A549 (cell line): ENCODE data around the gene METTL24. TPM values are rescaled to one million over a fixed set of nuclear protein-coding genes. Genes with fewer than 3 reads are reported as not detected.

Experiments used
- ATAC-seq, 2 experiments: fragments of 200-7000 bp in 1 of 2; fragments of >200 bp in 1 of 2; cut with Nextera tagmentation in 1 of 2; cut with Tn5 transposase in 1 of 2; 3 replicates each; pipeline versions ENCODE4 v1.8.0 to v1.9.1; 2018 to 2020; ENCODE audit warnings: mild to moderate bottlenecking in 1 of 2, moderate library complexity in 1 of 2
- CTCF ChIA-PET: fragments of 300-600 bp; sonication (Branson Sonifier 250); formaldehyde crosslinking; extraction: SDS; loops from one replicate; lab custom pipeline; 2021; ENCODE audit warnings: antibody characterized with exemption, inconsistent platforms; lab: Yijun Ruan, JAX
- POLR2A ChIA-PET: fragments of 350-600 bp; formaldehyde crosslinking; extraction: SDS; loops from one replicate; lab custom pipeline; 2021; ENCODE audit warnings: antibody characterized with exemption, inconsistent platforms; lab: Yijun Ruan, JAX
- DNase-seq, 2 experiments: peaks; one replicate each; pipeline versions ENCODE4 v3.0.0 to v3.0.0-alpha.2; 2011 to 2016; ENCODE audit warnings: low read depth in 1 of 2, low spot score in 1 of 2
- FAIRE-seq: peaks from 2 replicates; lab custom pipeline; 2011; peaks lifted over from hg19 to GRCh38; lab: Jason Lieb, UNC
- H3K27ac ChIP-seq, 2 experiments: fragments of >200 bp; sonication (Bioruptor Twin); formaldehyde crosslinking; 3 replicates each; pipeline ENCODE4 v1.5.1; 2016 to 2017
- H3K4me1 ChIP-seq: fragments of >200 bp; sonication (Bioruptor Twin); formaldehyde crosslinking; 3 replicates; pipeline ENCODE4 v1.6.1; 2016
- H3K4me2 ChIP-seq: fragments of >200 bp; sonication (Bioruptor Twin); formaldehyde crosslinking; 3 replicates; pipeline ENCODE4 v1.6.1; 2016
- H3K4me3 ChIP-seq: fragments of >200 bp; sonication (Bioruptor Twin); formaldehyde crosslinking; 3 replicates; pipeline ENCODE4 v1.5.1; 2016
- H3K9me3 ChIP-seq: fragments of >200 bp; sonication (Bioruptor Twin); formaldehyde crosslinking; 3 replicates; pipeline ENCODE4 v1.6.1; 2016
- BHLHE40 ChIP-seq: IDR thresholded peaks from 2 replicates; pipeline ENCODE4 v1.6.1; 2012; ENCODE audit warnings: low read depth, low read length, inconsistent platforms
- CEBPB ChIP-seq, 2 experiments: fragments of >200 bp in 1 of 2; sonication (Bioruptor Twin) in 1 of 2; formaldehyde crosslinking in 1 of 2; IDR thresholded peaks; 2 replicates each; pipeline ENCODE4 v1.6.1; 2012 to 2016
- CHD2 ChIP-seq: fragments of 150-350 bp; IDR thresholded peaks from 2 replicates; pipeline ENCODE4 v1.6.1; 2014; ENCODE audit warnings: low read length; ENCODE audit not compliant: partially characterized antibody
- CHD4 ChIP-seq: fragments of 200-600 bp; sonication (generic); IDR thresholded peaks from 2 replicates; pipeline ENCODE4 v1.6.1; 2016; ENCODE audit warnings: antibody characterized with exemption, mild to moderate bottlenecking, borderline replicate concordance
- EP300 ChIP-seq, 2 experiments: fragments of >200 bp; sonication (Bioruptor Twin); formaldehyde crosslinking; IDR thresholded peaks; 2 replicates in 1 of 2; 3 replicates in 1 of 2; pipeline ENCODE4 v1.6.1; 2016 to 2017
- FOSL2 ChIP-seq, 2 experiments: fragments of 450-650 bp in 1 of 2; fragments of >200 bp in 1 of 2; sonication (Bioruptor Twin) in 1 of 2; formaldehyde crosslinking; IDR thresholded peaks; 2 replicates each; pipeline versions ENCODE4 v1.5.0 to v1.6.1; 2016 to 2020; ENCODE audit warnings: mild to moderate bottlenecking in 1 of 2, moderate library complexity in 1 of 2
- HES2 ChIP-seq: fragments of >200 bp; sonication (Bioruptor Twin); formaldehyde crosslinking; IDR thresholded peaks from 2 replicates; pipeline ENCODE4 v1.6.1; 2016
- HOXA7 ChIP-seq: fragments of 250-450 bp; sonication (Bioruptor Pico); IDR thresholded peaks from 2 replicates; pipeline ENCODE4 v1.5.0; 2020; ENCODE audit warnings: mild to moderate bottlenecking, moderate library complexity
- HOXB13 ChIP-seq: fragments of 250-450 bp; sonication (Bioruptor Pico); IDR thresholded peaks from 2 replicates; pipeline ENCODE4 v1.5.0; 2020; ENCODE audit warnings: low read depth, mild to moderate bottlenecking, moderate library complexity
- JUN ChIP-seq, 2 experiments: fragments of >200 bp; sonication (Bioruptor Twin); formaldehyde crosslinking; IDR thresholded peaks; 2 replicates in 1 of 2; 3 replicates in 1 of 2; pipeline ENCODE4 v1.6.1; 2016 to 2017
- JUNB ChIP-seq: fragments of >200 bp; sonication (Bioruptor Twin); formaldehyde crosslinking; IDR thresholded peaks from 2 replicates; pipeline ENCODE4 v1.6.1; 2016
- KDM5A ChIP-seq: fragments of 200-600 bp; sonication (generic); IDR thresholded peaks from 2 replicates; pipeline ENCODE4 v1.6.1; 2016; ENCODE audit warnings: antibody characterized with exemption, mild to moderate bottlenecking
- MAFK ChIP-seq: fragments of 450-650 bp; IDR thresholded peaks from 2 replicates; pipeline ENCODE4 v1.6.1; 2014; ENCODE audit not compliant: partially characterized antibody
- MAZ ChIP-seq: fragments of 150-350 bp; IDR thresholded peaks from 2 replicates; pipeline ENCODE4 v1.6.1; 2014; ENCODE audit warnings: antibody characterized with exemption, low read depth, low read length, borderline replicate concordance
- MYC ChIP-seq: IDR thresholded peaks from 2 replicates; pipeline ENCODE4 v1.6.1; 2012; ENCODE audit warnings: mild to moderate bottlenecking, inconsistent platforms, low read length, improper control_type of control experiment, borderline replicate concordance
- NR3C1 ChIP-seq: fragments of >200 bp; sonication (Bioruptor Twin); formaldehyde crosslinking; IDR thresholded peaks from 3 replicates; pipeline ENCODE4 v1.6.1; 2017
- POLR2A ChIP-seq: IDR thresholded peaks from 2 replicates; pipeline ENCODE4 v1.6.1; 2012; ENCODE audit warnings: mild to moderate bottlenecking, low read length
- POLR2AphosphoS2 ChIP-seq: conservative IDR thresholded peaks from 2 replicates; pipeline ENCODE4 v1.6.1; 2012; ENCODE audit warnings: low read length, improper control_type of control experiment, inconsistent platforms
- RAD21 ChIP-seq, 2 experiments: fragments of >200 bp in 1 of 2; sonication (Bioruptor Twin) in 1 of 2; formaldehyde crosslinking in 1 of 2; IDR thresholded peaks in 1 of 2; conservative IDR thresholded peaks in 1 of 2; 2 replicates in 1 of 2; 3 replicates in 1 of 2; pipeline ENCODE4 v1.6.1; 2012 to 2018; ENCODE audit warnings: inconsistent platforms in 1 of 2
- RARB ChIP-seq: fragments of 250-450 bp; sonication (Bioruptor Pico); IDR thresholded peaks from 2 replicates; pipeline ENCODE4 v1.8.0; 2021; ENCODE audit warnings: mild to moderate bottlenecking, moderate library complexity
- SMC3 ChIP-seq: fragments of >200 bp; sonication (Bioruptor Twin); formaldehyde crosslinking; IDR thresholded peaks from 3 replicates; pipeline ENCODE4 v1.6.1; 2018; ENCODE audit warnings: inconsistent platforms
- TP53 ChIP-seq: fragments of 250-450 bp; sonication (Bioruptor Pico); IDR thresholded peaks from 2 replicates; pipeline ENCODE4 v1.5.0; 2021; ENCODE audit warnings: mild to moderate bottlenecking, moderate library complexity
- USF2 ChIP-seq: fragments of 450-650 bp; IDR thresholded peaks from 2 replicates; pipeline ENCODE4 v1.6.1; 2014; ENCODE audit warnings: antibody characterized with exemption
- ZFP36 ChIP-seq: fragments of 450-650 bp; IDR thresholded peaks from 2 replicates; pipeline ENCODE4 v1.6.1; 2014; ENCODE audit warnings: borderline replicate concordance; ENCODE audit not compliant: partially characterized antibody
- WGBS: methylation state at CpG from one replicate; pipeline ENCODE4 v1.1.6; 2017; ENCODE audit errors: missing lambda C conversion rate; 5-methylcytosine and 5-hydroxymethylcytosine counted together
- polyA plus RNA-seq, 4 experiments: library from polyadenylated mRNA; depleted of rRNA in 3 of 4; stranded (reverse); fragments of >200 nt; fragmentation: RNase III in 1 of 4; extraction: RNeasy Plus Mini Kit Qiagen cat#74134 plus additional on column Dnase treatment in 1 of 4; gene quantifications; 2 replicates in 3 of 4; 3 replicates in 1 of 4; pipeline ENCODE4 v1.2.3, GENCODE V29; 2011 to 2017
- TF ChIP-seq, protein P1 (sequence below): fragments of 150-350 bp; IDR thresholded peaks from 2 replicates; pipeline ENCODE4 v1.6.1; 2014; ENCODE audit warnings: low read depth, mild to moderate bottlenecking, low read length
- TF ChIP-seq, protein P2 (sequence below): IDR thresholded peaks from 2 replicates; pipeline ENCODE4 v1.6.1; 2012
- TF ChIP-seq, protein P3 (sequence below): fragments of >200 bp; sonication (Bioruptor Twin); formaldehyde crosslinking; IDR thresholded peaks from 3 replicates; pipeline ENCODE4 v1.6.1; 2016

METTL24 gene
- polyA plus RNA-seq, 2 of the 4 experiments (the other 2 are of a cell fraction) = not detected

GRCh38 chr6:110298411-110298810 lies 59.7 kb downstream of the METTL24 start:
- ChIA-PET POLR2A (no interaction called here), CTCF (no interaction called here)
- no peak for TF ChIP-seq TP53 (CRISPR knock-in tag)
- TF ChIP-seq HOXA7 (CRISPR knock-in tag) = no peak
- TF ChIP-seq KDM5A = no peak
- TF ChIP-seq NR3C1 = no peak
- TF ChIP-seq RAD21 (conservative IDR thresholded peaks at IDR 0.05 in 1 of 2, IDR thresholded peaks at IDR 0.05 in 1 of 2) = no peak
- TF ChIP-seq BHLHE40 = no peak
- no peak for TF ChIP-seq USF2
- TF ChIP-seq, protein P1, sequence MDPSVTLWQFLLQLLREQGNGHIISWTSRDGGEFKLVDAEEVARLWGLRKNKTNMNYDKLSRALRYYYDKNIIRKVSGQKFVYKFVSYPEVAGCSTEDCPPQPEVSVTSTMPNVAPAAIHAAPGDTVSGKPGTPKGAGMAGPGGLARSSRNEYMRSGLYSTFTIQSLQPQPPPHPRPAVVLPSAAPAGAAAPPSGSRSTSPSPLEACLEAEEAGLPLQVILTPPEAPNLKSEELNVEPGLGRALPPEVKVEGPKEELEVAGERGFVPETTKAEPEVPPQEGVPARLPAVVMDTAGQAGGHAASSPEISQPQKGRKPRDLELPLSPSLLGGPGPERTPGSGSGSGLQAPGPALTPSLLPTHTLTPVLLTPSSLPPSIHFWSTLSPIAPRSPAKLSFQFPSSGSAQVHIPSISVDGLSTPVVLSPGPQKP = no peak
- TF ChIP-seq CHD4 = no peak
- no peak for TF ChIP-seq HOXB13 (CRISPR knock-in tag)
- TF ChIP-seq MAFK = no peak
- TF ChIP-seq JUNB = no peak
- no peak for TF ChIP-seq CEBPB (IDR thresholded peaks at IDR 0.05)
- TF ChIP-seq MAZ = no peak
- TF ChIP-seq FOSL2 (IDR thresholded peaks at IDR 0.05) = no peak
- no peak for TF ChIP-seq FOSL2 (CRISPR knock-in tag; IDR thresholded peaks at IDR 0.05)
- TF ChIP-seq HES2 = no peak
- TF ChIP-seq, protein P2, sequence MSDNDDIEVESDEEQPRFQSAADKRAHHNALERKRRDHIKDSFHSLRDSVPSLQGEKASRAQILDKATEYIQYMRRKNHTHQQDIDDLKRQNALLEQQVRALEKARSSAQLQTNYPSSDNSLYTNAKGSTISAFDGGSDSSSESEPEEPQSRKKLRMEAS = no peak
- WGBS = 0% methylated on average over 2 of the region's 2 CpGs
- Histone ChIP-seq H3K4me1 (no peaks in the 10 kb centered on the region), H3K27ac (no peak overlapping the region), H3K4me3 (no peak overlapping the region), H3K4me2 (no peak overlapping the region), H3K9me3 (no peaks in the 10 kb centered on the region)
- ATAC-seq (no peak), FAIRE-seq (no peak), DNase-seq (no peak)

DNA sequence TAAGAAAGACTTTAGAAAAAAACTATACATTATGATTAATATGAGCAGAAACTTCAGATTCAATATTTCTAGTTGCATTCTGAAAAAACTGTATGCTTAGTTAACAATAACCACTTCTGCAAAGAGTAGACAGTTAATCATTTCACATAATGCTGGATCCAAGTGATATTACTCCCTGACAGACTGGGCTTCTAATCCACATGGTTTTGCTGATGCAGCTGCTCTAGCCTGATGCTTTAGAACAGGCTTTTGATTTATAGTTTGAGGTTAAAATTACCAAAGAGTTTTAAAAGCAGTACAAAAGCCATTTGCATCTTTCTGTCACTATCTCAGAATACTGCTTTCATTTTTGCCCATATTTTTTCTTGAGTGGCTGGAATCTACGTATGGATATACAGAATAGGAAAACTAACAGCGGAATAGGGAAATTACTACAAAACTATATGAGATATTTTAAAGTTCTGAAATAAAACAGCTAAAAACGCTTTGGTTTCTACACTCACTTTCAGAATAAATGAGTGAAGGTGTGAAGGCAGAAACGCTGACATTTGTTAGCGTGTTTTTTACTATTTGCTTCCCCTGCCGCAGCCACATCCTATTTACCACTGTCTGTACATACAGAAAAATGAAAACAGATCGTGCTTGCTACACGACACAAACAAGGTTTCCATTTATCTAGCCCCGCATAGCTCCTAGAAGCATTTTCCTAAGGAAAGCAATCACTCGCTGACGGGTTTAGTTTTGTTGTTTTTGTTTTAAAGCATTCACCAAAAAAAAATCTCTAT lies 61.7 kb downstream of the METTL24 start:
- ATAC-seq (no peak), DNase-seq (no peak), FAIRE-seq (no peak)
- H3K27ac ChIP-seq = no peak overlapping the region
- no peaks in the 10 kb centered on the region for H3K4me1 ChIP-seq
- WGBS = 51% methylated on average over 11 of the region's 11 CpGs
- ChIA-PET CTCF (no interaction called here), POLR2A (no interaction called here)
- no peaks in the 10 kb centered on the region for H3K9me3 ChIP-seq
- H3K4me3 ChIP-seq = no peak overlapping the region
- TF ChIP-seq CHD4 (no peak), KDM5A (no peak), RARB (CRISPR knock-in tag) (no peak), CHD2 (no peak), POLR2AphosphoS2 (no peak), MYC (no peak), EP300 (IDR thresholded peaks at IDR 0.05) (no peak), POLR2A (no peak), SMC3 (no peak), MAFK (no peak), ZFP36 (no peak), JUN (IDR thresholded peaks at IDR 0.05) (no peak)
- TF ChIP-seq, protein P3, sequence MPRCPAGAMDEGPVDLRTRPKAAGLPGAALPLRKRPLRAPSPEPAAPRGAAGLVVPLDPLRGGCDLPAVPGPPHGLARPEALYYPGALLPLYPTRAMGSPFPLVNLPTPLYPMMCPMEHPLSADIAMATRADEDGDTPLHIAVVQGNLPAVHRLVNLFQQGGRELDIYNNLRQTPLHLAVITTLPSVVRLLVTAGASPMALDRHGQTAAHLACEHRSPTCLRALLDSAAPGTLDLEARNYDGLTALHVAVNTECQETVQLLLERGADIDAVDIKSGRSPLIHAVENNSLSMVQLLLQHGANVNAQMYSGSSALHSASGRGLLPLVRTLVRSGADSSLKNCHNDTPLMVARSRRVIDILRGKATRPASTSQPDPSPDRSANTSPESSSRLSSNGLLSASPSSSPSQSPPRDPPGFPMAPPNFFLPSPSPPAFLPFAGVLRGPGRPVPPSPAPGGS = no peak
- no peak overlapping the region for H3K4me2 ChIP-seq
